ENCODE results near the gene STARD8.
"Not testable (repeated sequence)": the region's sequence is repeated elsewhere in the genome, so short reads cannot be mapped to it uniquely, and the experiment has no call there.

Gene STARD8

DNA sequence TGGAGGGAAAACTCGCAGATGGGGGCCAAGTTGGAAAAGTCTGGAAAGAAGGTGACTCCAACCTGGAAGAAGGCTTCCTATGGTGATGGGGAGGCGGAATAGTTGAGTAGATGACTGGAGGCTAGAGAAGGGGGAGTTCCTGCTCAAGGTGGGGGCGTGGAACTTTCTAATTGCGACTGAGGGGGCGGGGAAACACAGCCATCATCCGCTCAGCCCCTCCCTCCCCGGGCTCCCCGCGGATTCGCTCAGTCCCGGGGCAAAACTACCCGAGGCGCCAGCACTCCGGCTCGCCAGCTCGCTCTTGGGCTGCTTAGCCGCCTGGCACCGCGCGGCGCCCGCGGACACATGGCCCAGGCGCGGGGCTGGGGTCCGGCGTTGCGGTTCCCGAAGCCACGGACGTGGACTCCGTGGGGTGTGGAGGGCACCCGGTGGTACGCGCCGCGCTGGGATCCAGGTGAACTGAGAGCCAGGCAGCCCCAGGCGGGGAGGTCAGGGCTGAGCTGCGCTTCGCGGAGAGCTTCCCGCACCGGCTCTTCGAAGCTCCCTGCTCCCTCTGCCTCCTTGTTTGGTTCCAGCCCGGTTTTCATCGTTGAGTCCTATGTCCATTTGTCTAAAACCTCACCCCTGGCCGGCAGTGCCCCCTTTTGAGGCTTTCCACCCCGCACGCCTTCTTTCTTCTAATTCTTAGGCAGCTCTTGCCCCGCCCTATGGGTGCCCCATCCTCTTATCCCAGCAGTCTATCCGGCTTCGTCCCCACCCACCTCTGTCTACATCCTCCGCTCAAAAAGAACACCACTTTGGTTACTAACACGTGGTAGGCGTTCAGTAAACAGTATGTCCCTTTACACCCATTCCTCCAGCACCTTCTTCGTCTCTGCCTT lies 38.9 kb downstream of the STARD8 start:
- no peaks in the 10 kb centered on the region for H3K4me1 ChIP-seq (ENCODE audit: insufficient read depth, low read length, severe bottlenecking)
- no peaks in the 10 kb centered on the region for H4K20me1 ChIP-seq (ENCODE audit: insufficient read depth, low read length)
- no peak overlapping the region for H3K4me3 ChIP-seq (ENCODE audit: low read depth, low read length, poor library complexity, severe bottlenecking)
- no peak overlapping the region for H3K9ac ChIP-seq (ENCODE audit: low read length)
- no peaks in the 10 kb centered on the region for H3K36me3 ChIP-seq (ENCODE audit: insufficient read depth, low read length)
- no peaks in the 10 kb centered on the region for H3F3A ChIP-seq (ENCODE audit: insufficient read depth, low read length)
- TF ChIP-seq, protein P1, sequence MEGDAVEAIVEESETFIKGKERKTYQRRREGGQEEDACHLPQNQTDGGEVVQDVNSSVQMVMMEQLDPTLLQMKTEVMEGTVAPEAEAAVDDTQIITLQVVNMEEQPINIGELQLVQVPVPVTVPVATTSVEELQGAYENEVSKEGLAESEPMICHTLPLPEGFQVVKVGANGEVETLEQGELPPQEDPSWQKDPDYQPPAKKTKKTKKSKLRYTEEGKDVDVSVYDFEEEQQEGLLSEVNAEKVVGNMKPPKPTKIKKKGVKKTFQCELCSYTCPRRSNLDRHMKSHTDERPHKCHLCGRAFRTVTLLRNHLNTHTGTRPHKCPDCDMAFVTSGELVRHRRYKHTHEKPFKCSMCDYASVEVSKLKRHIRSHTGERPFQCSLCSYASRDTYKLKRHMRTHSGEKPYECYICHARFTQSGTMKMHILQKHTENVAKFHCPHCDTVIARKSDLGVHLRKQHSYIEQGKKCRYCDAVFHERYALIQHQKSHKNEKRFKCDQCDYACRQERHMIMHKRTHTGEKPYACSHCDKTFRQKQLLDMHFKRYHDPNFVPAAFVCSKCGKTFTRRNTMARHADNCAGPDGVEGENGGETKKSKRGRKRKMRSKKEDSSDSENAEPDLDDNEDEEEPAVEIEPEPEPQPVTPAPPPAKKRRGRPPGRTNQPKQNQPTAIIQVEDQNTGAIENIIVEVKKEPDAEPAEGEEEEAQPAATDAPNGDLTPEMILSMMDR (IDR thresholded peaks at IDR 0.05; ENCODE audit: low read length) = no peak
- TF ChIP-seq EZH2 (IDR thresholded peaks at IDR 0.05; ENCODE audit: borderline replicate concordance, low read length) = no peak
- no peak overlapping the region for H2AFZ ChIP-seq (ENCODE audit: low read length)
- no peaks in the 10 kb centered on the region for H3K9me3 ChIP-seq (ENCODE audit: low read length)
- H3K4me2 ChIP-seq (ENCODE audit: low read length) = no peak overlapping the region
- no peak overlapping the region for H3K27ac ChIP-seq (ENCODE audit: low read depth, low read length, poor library complexity, severe bottlenecking)
- H3K79me2 ChIP-seq (ENCODE audit: insufficient read depth, low read length) = no peaks in the 10 kb centered on the region
- H3K27me3 ChIP-seq (ENCODE audit: insufficient read depth, low read length) = no peaks in the 10 kb centered on the region
- H3K9me2 ChIP-seq (ENCODE audit: low read depth, low read length) = no peaks in the 10 kb centered on the region

DNA sequence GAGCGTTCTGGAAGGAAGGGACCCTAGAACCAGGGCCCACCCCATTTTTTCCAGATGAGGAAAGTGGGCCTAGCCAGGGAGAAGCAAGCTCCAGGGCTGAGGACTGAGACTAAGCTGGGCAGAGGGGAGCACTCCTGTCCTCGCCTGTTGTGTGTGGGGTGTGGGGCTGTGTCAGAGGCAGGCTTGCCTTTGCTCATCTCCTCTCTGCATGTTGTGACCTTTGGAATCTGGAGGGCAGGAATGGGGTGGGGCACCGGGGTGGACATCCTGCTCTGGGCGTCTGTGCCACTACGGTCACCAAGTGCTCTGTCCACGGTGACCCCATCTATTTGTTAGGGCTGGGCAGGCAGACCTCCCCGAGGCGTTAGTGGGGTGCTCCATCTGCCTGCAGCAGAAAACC lies 41.5 kb downstream of the STARD8 start:
- not testable (repeated sequence) for H3K4me1 ChIP-seq (ENCODE audit: insufficient read depth, low read length, severe bottlenecking); H4K20me1 ChIP-seq (ENCODE audit: insufficient read depth, low read length); H3K79me2 ChIP-seq (ENCODE audit: insufficient read depth, low read length); H3K27me3 ChIP-seq (ENCODE audit: insufficient read depth, low read length); H3K4me3 ChIP-seq (ENCODE audit: low read depth, low read length, poor library complexity, severe bottlenecking); H3K9me3 ChIP-seq (ENCODE audit: low read length); H3K27ac ChIP-seq (ENCODE audit: low read depth, low read length, poor library complexity, severe bottlenecking); H3K36me3 ChIP-seq (ENCODE audit: insufficient read depth, low read length); H3K9me2 ChIP-seq (ENCODE audit: low read depth, low read length); H3K4me2 ChIP-seq (ENCODE audit: low read length); H2AFZ ChIP-seq (ENCODE audit: low read length); H3F3A ChIP-seq (ENCODE audit: insufficient read depth, low read length); H3K9ac ChIP-seq (ENCODE audit: low read length)

DNA sequence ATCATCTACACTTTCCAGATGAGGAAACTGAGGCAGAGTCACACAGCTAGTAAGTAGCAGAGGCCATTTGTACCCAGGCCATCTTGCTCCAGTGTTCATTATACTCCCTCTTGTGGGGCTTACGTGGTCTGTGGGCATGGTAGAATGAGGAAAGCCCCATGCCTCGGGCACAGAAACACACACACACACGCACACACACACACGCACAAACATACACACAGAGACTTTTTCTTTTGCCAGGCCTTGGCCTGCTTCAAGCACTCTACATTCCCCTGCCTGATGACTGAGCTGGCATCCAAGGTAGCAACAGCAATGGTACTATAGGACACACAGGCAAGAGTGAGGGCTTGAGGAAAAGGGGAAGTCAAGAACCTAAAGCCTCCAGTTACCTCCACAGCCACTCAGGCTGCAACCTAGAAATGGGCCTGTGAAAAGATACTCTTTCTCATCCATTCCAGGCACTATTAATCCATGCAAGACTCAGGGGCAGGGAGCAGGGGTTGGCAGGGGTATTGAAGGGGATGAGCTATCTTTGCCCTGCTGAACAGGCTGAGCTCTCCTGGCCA lies 43.6 kb downstream of the STARD8 start:
- TF ChIP-seq, protein P1 (IDR thresholded peaks at IDR 0.05; ENCODE audit: low read length) = no peak
- TF ChIP-seq EZH2 (IDR thresholded peaks at IDR 0.05; ENCODE audit: borderline replicate concordance, low read length) = no peak
- H3K4me3 ChIP-seq (ENCODE audit: low read depth, low read length, poor library complexity, severe bottlenecking) = no peak overlapping the region
- H3K4me1 ChIP-seq (ENCODE audit: insufficient read depth, low read length, severe bottlenecking) = no peaks in the 10 kb centered on the region
- H3K9ac ChIP-seq (ENCODE audit: low read length) = no peak overlapping the region
- H3K27ac ChIP-seq (ENCODE audit: low read depth, low read length, poor library complexity, severe bottlenecking) = no peak overlapping the region
- no peaks in the 10 kb centered on the region for H3K27me3 ChIP-seq (ENCODE audit: insufficient read depth, low read length)
- no peaks in the 10 kb centered on the region for H3F3A ChIP-seq (ENCODE audit: insufficient read depth, low read length)
- H2AFZ ChIP-seq (ENCODE audit: low read length) = no peak overlapping the region
- no peaks in the 10 kb centered on the region for H3K9me3 ChIP-seq (ENCODE audit: low read length)
- no peaks in the 10 kb centered on the region for H4K20me1 ChIP-seq (ENCODE audit: insufficient read depth, low read length)
- H3K79me2 ChIP-seq (ENCODE audit: insufficient read depth, low read length) = no peaks in the 10 kb centered on the region
- H3K9me2 ChIP-seq (ENCODE audit: low read depth, low read length) = no peaks in the 10 kb centered on the region
- no peaks in the 10 kb centered on the region for H3K36me3 ChIP-seq (ENCODE audit: insufficient read depth, low read length)
- no peak overlapping the region for H3K4me2 ChIP-seq (ENCODE audit: low read length)
